H1 (cell line): ENCODE data around the gene HOXB7. TPM values are rescaled to one million over a fixed set of nuclear protein-coding genes. Genes with fewer than 3 reads are reported as not detected.

ENCODE experiments used
- ASH2L ChIP-seq: fragments of 200-600, 300-600 bp; sonication (generic); IDR thresholded peaks from one replicate; pipeline ENCODE4 v1.7.1; 2017; ENCODE audit warnings: low read length
- CBX8 ChIP-seq: fragments of 300-800, 300-1000 bp; sonication (generic); IDR thresholded peaks from 2 replicates; pipeline ENCODE4 v1.7.1; 2016; ENCODE audit warnings: low read depth, low read length, borderline replicate concordance
- CREB1 ChIP-seq: IDR thresholded peaks from 2 replicates; pipeline ENCODE4 v1.6.1; 2012; ENCODE audit warnings: inconsistent platforms
- EP300 ChIP-seq, 2 experiments: IDR thresholded peaks; 1 replicate in 1 of 2; 2 replicates in 1 of 2; pipeline ENCODE4 v1.6.1; 2011 to 2012; ENCODE audit warnings: low read depth in 2 of 2, low read length in 2 of 2, mild to moderate bottlenecking in 2 of 2, borderline replicate concordance in 1 of 2, inconsistent platforms in 1 of 2, moderate library complexity in 1 of 2
- EZH2 ChIP-seq: fragments of 200-600 bp; sonication (generic); IDR thresholded peaks from 2 replicates; pipeline ENCODE4 v1.7.1; 2012; ENCODE audit warnings: low read depth, mild to moderate bottlenecking, moderate library complexity, low read length, inconsistent platforms; ENCODE audit not compliant: severe bottlenecking
- GABPA ChIP-seq: IDR thresholded peaks from 2 replicates; pipeline ENCODE4 v1.6.1; 2011; ENCODE audit warnings: mild to moderate bottlenecking, low read length, moderate library complexity, borderline replicate concordance; ENCODE audit not compliant: insufficient read depth
- HDAC2 ChIP-seq, 2 experiments: fragments of 300-600 bp in 1 of 2; sonication (generic) in 1 of 2; IDR thresholded peaks; 2 replicates each; pipeline ENCODE4 v1.6.1; 2011 to 2012; ENCODE audit warnings: low read depth in 2 of 2, low read length in 2 of 2, mild to moderate bottlenecking in 2 of 2, moderate library complexity in 2 of 2, borderline replicate concordance in 1 of 2, inconsistent platforms in 1 of 2
- NANOG ChIP-seq: IDR thresholded peaks from 2 replicates; pipeline ENCODE4 v1.6.1; 2011; ENCODE audit warnings: low read length, low read depth, mild to moderate bottlenecking, inconsistent platforms; ENCODE audit not compliant: insufficient read depth, poor library complexity, severe bottlenecking
- POLR2AphosphoS5 ChIP-seq: IDR thresholded peaks from 2 replicates; pipeline ENCODE4 v1.6.1; 2011; ENCODE audit warnings: low read depth, low read length
- RFX5 ChIP-seq: IDR thresholded peaks from 2 replicates; pipeline ENCODE4 v1.6.1; 2011; ENCODE audit warnings: low read depth, low read length, improper control_type of control experiment, borderline replicate concordance
- RNF2 ChIP-seq: fragments of 200-900, 300-1000 bp; sonication (generic); IDR thresholded peaks from 2 replicates; pipeline ENCODE4 v1.7.1; 2016; ENCODE audit warnings: borderline replicate concordance, low read depth, mild to moderate bottlenecking, antibody characterized with exemption, low read length; ENCODE audit not compliant: poor library complexity, severe bottlenecking; ENCODE audit errors: missing control alignments
- SAP30 ChIP-seq: fragments of 300-600 bp; sonication (generic); IDR thresholded peaks from 2 replicates; pipeline ENCODE4 v1.7.1; 2012; ENCODE audit warnings: low read length, moderate library complexity, mild to moderate bottlenecking, inconsistent platforms; ENCODE audit not compliant: insufficient read depth, insufficient replicate concordance
- SP2 ChIP-seq: IDR thresholded peaks from 2 replicates; pipeline ENCODE4 v1.6.1; 2012; ENCODE audit warnings: mild to moderate bottlenecking, low read length, inconsistent platforms
- TAF1 ChIP-seq: IDR thresholded peaks from 2 replicates; pipeline ENCODE4 v1.6.1; 2011; ENCODE audit warnings: mild to moderate bottlenecking, low read depth, low read length
- USF2 ChIP-seq: IDR thresholded peaks from 2 replicates; pipeline ENCODE4 v1.6.1; 2011; ENCODE audit warnings: low read length, improper control_type of control experiment
- polyA plus RNA-seq, 7 experiments: library from polyadenylated mRNA; depleted of rRNA in 3 of 7; stranded (reverse) in 5 of 7; unstranded in 2 of 7; fragments of >200 nt in 5 of 7; fragments of 200-250 nt in 2 of 7; gene quantifications; 1 replicate in 5 of 7; 2 replicates in 1 of 7; 4 replicates in 1 of 7; pipeline versions ENCODE4 v1.2.1 to v1.2.3, GENCODE V29; 2011 to 2013; ENCODE audit warnings: missing spikeins in 2 of 7, mixed read lengths in 2 of 7
- total RNA-seq: library from RNA; stranded (reverse); fragmentation: NEBNext Ultra II Directional; extraction: Animal tissue kit (Norgen Biotek cat#: 25700); gene quantifications from 2 replicates; pipeline ENCODE4 v1.2.1, GENCODE V29; 2021
- TF ChIP-seq, protein P1 (sequence below): IDR thresholded peaks from 2 replicates; pipeline ENCODE4 v1.6.1; 2011; ENCODE audit warnings: low read depth, mild to moderate bottlenecking, low read length; ENCODE audit not compliant: insufficient read depth
- TF ChIP-seq, protein P2 (sequence below), 3 experiments: IDR thresholded peaks; 1 replicate in 2 of 3; 2 replicates in 1 of 3; pipeline versions ENCODE4 v1.5.1 to v1.6.1; 2011; ENCODE audit warnings: low read length in 3 of 3, mild to moderate bottlenecking in 3 of 3, inconsistent platforms in 2 of 3, low read depth in 1 of 3, moderate library complexity in 1 of 3; ENCODE audit not compliant: insufficient read depth in 1 of 3; ENCODE audit errors: control extremely low read depth in 1 of 3

The HOXB7 gene
- total and polyA plus RNA-seq, 2 of the 8 experiments (the other 6 are each of a cell fraction or from before 2014, with no cell fraction given): not detected

- no peak for TF ChIP-seq SAP30
- no peak for TF ChIP-seq CREB1
- TF ChIP-seq POLR2AphosphoS5: no peak
- peak; percentile 58 for TF ChIP-seq ASH2L
- TF ChIP-seq RFX5: no peak
- TF ChIP-seq TAF1: no peak
- TF ChIP-seq, protein P1, sequence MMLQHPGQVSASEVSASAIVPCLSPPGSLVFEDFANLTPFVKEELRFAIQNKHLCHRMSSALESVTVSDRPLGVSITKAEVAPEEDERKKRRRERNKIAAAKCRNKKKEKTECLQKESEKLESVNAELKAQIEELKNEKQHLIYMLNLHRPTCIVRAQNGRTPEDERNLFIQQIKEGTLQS: no peak
- peak; percentile 74; the same call in 1 of the 2 replicates for TF ChIP-seq GABPA
- no peak for TF ChIP-seq NANOG
- TF ChIP-seq USF2: no peak
- 0 out of 2 replicates have a peak, but pooled peaks have one; percentile 64 for TF ChIP-seq CBX8
- TF ChIP-seq RNF2: peak; percentile 59
- peak; percentile 96 for TF ChIP-seq EZH2
- no peak for TF ChIP-seq HDAC2 (IDR thresholded peaks at IDR 0.05; ENCODE audit: borderline replicate concordance in 1 of 2, low read depth in 2 of 2, low read length in 2 of 2)
- no peak for TF ChIP-seq EP300 (IDR thresholded peaks at IDR 0.05; ENCODE audit: borderline replicate concordance in 1 of 2, low read depth in 2 of 2, low read length in 2 of 2)
- no peak for TF ChIP-seq SP2
- TF ChIP-seq, protein P2, sequence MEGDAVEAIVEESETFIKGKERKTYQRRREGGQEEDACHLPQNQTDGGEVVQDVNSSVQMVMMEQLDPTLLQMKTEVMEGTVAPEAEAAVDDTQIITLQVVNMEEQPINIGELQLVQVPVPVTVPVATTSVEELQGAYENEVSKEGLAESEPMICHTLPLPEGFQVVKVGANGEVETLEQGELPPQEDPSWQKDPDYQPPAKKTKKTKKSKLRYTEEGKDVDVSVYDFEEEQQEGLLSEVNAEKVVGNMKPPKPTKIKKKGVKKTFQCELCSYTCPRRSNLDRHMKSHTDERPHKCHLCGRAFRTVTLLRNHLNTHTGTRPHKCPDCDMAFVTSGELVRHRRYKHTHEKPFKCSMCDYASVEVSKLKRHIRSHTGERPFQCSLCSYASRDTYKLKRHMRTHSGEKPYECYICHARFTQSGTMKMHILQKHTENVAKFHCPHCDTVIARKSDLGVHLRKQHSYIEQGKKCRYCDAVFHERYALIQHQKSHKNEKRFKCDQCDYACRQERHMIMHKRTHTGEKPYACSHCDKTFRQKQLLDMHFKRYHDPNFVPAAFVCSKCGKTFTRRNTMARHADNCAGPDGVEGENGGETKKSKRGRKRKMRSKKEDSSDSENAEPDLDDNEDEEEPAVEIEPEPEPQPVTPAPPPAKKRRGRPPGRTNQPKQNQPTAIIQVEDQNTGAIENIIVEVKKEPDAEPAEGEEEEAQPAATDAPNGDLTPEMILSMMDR (IDR thresholded peaks at IDR 0.05; ENCODE audit: control extremely low read depth in 1 of 3, insufficient read depth in 1 of 3, low read depth in 1 of 3, low read length in 3 of 3): no peak
Observed at GRCh38 chr17:48624544-48625494, 14.0 kb upstream of the HOXB7 start (continued).
